ENCODE results near the gene PRX. TPM values are rescaled to one million over a fixed set of nuclear protein-coding genes. Genes with fewer than 3 reads are reported as not detected.

PRX gene
- total and polyA plus RNA-seq, 2 donors from 2014 or later: 4.5 to 12.6 TPM

- Histone ChIP-seq H3K4me3 (ENCODE audit: low read length in 3 of 3) (peak within 1 kb of the TSS; percentile 92 to 100 (median 99)), H3K27me3 (ENCODE audit: control insufficient read depth, insufficient read depth, low read length) (no peaks in the 10 kb centered on the region), H3K9me3 (ENCODE audit: control insufficient read depth in 2 of 3, insufficient read depth in 1 of 3, low read length in 3 of 3) (no peaks in the 10 kb centered on the region), H3K4me1 (ENCODE audit: control insufficient read depth in 2 of 3, insufficient read depth in 2 of 3, low read depth in 1 of 3, low read length in 3 of 3) (peaks cover 0 to 10% (median 4%) of the 10 kb centered on the region in 3 donors), H3K36me3 (ENCODE audit: control insufficient read depth in 2 of 3, insufficient read depth in 3 of 3, low read length in 3 of 3) (peaks cover 0 to 3% (median 1%) of the 10 kb centered on the region in 3 donors), H3K27ac (ENCODE audit: low read depth in 2 of 2, low read length in 2 of 2) (peak within 1 kb of the TSS; percentile 22 to 37), H3K9ac (ENCODE audit: low read length in 3 of 3) (peak within 1 kb of the TSS; percentile 92 to 99 (median 99))
- FAIRE-seq (no peak), DNase-seq (peak; percentile 100)
- intact Hi-C loops (cut with DNase I): no loop called here
- no peak for TF ChIP-seq CTCF (IDR thresholded peaks at IDR 0.05; ENCODE audit: borderline replicate concordance, extremely low read depth, insufficient read depth)
Measured at GRCh38 chr19:40348125-40348913, 64.9 kb downstream of the PRX start, which contains the start of the genes C19orf47 and PLD3. Gene C19orf47, minus strand, starts transcription at chr19:40348397. Its CDS starts 6,540 bp downstream, at chr19:40341857. Gene PLD3, plus strand, starts transcription at chr19:40348695. Its CDS starts 17,789 bp downstream, at chr19:40366484.

GRCh38 chr19:40344422-40344821 is 68.8 kb downstream of the PRX start:
- TF ChIP-seq CTCF (IDR thresholded peaks at IDR 0.05; ENCODE audit: borderline replicate concordance, extremely low read depth, insufficient read depth): no peak
- Histone ChIP-seq H3K27ac (ENCODE audit: low read depth in 2 of 2, low read length in 2 of 2) (no peak overlapping the region), H3K4me3 (ENCODE audit: low read length in 3 of 3) (no peak overlapping the region), H3K9ac (ENCODE audit: low read length in 3 of 3) (no peak overlapping the region), H3K36me3 (ENCODE audit: control insufficient read depth in 2 of 3, insufficient read depth in 3 of 3, low read length in 3 of 3) (peaks cover 0 to 5% (median 3%) of the 10 kb centered on the region in 3 donors), H3K4me1 (ENCODE audit: control insufficient read depth in 2 of 3, insufficient read depth in 2 of 3, low read depth in 1 of 3, low read length in 3 of 3) (peaks cover 0 to 9% (median 3%) of the 10 kb centered on the region in 3 donors), H3K27me3 (ENCODE audit: control insufficient read depth, insufficient read depth, low read length) (no peaks in the 10 kb centered on the region), H3K9me3 (ENCODE audit: control insufficient read depth in 2 of 3, insufficient read depth in 1 of 3, low read length in 3 of 3) (no peaks in the 10 kb centered on the region)
- FAIRE-seq: no peak
- intact Hi-C loops (cut with DNase I): no loop called here
- DNase-seq: no peak

Small RNAs within 50 kb of the gene (microRNA-seq; reads per million reads assigned to microRNA genes)
- gene MIR6796: not detected

Other genes with a start within 250 kb of the PRX start
- 17.3 TPM for gene MAP3K10, start 222.0 kb downstream of the PRX start, total RNA-seq
- 15.0 TPM for gene MAP3K10, start 222.0 kb downstream of the PRX start, polyA plus RNA-seq (ENCODE audit: insufficient read depth, low read depth, low replicate concordance)
- not detected for gene TTC9B, start 195.0 kb downstream of the PRX start, total RNA-seq
- not detected for gene TTC9B, start 195.0 kb downstream of the PRX start, polyA plus RNA-seq (ENCODE audit: insufficient read depth, low read depth, low replicate concordance)
- gene CCNP, start 186.7 kb downstream of the PRX start, total RNA-seq: 1.2 TPM
- gene CCNP, start 186.7 kb downstream of the PRX start, polyA plus RNA-seq (ENCODE audit: insufficient read depth, low read depth, low replicate concordance): 2.1 TPM
- 154 TPM for gene AKT2, start 128.0 kb downstream of the PRX start, total RNA-seq
- 75.0 TPM for gene AKT2, start 128.0 kb downstream of the PRX start, polyA plus RNA-seq (ENCODE audit: insufficient read depth, low read depth, low replicate concordance)
- 12.9 TPM for gene C19orf47, start 65.0 kb downstream of the PRX start, total RNA-seq
- 13.0 TPM for gene C19orf47, start 65.0 kb downstream of the PRX start, polyA plus RNA-seq (ENCODE audit: insufficient read depth, low read depth, low replicate concordance)
- gene PLD3, start 64.7 kb downstream of the PRX start, total RNA-seq: 207 TPM
- 175 TPM for gene PLD3, start 64.7 kb downstream of the PRX start, polyA plus RNA-seq (ENCODE audit: insufficient read depth, low read depth, low replicate concordance)
- gene HIPK4, start 23.2 kb downstream of the PRX start, total RNA-seq: 0.09 TPM
- not detected for gene HIPK4, start 23.2 kb downstream of the PRX start, polyA plus RNA-seq (ENCODE audit: insufficient read depth, low read depth, low replicate concordance)
- 14.8 TPM for gene SERTAD1, start 12.6 kb upstream of the PRX start, total RNA-seq
- gene SERTAD1, start 12.6 kb upstream of the PRX start, polyA plus RNA-seq (ENCODE audit: insufficient read depth, low read depth, low replicate concordance): 18.2 TPM
- gene SERTAD3, start 31.0 kb upstream of the PRX start, total RNA-seq: 38.4 TPM
- gene SERTAD3, start 31.0 kb upstream of the PRX start, polyA plus RNA-seq (ENCODE audit: insufficient read depth, low read depth, low replicate concordance): 29.9 TPM
- gene BLVRB, start 52.4 kb upstream of the PRX start, total RNA-seq: 89.9 TPM
- 248 TPM for gene BLVRB, start 52.4 kb upstream of the PRX start, polyA plus RNA-seq (ENCODE audit: insufficient read depth, low read depth, low replicate concordance)
- 0.82 TPM for gene SPTBN4, start 53.6 kb upstream of the PRX start, total RNA-seq
- 4.6 TPM for gene SPTBN4, start 53.6 kb upstream of the PRX start, polyA plus RNA-seq (ENCODE audit: insufficient read depth, low read depth, low replicate concordance)
- 69.6 TPM for gene SHKBP1, start 163.5 kb upstream of the PRX start, total RNA-seq
- gene SHKBP1, start 163.5 kb upstream of the PRX start, polyA plus RNA-seq (ENCODE audit: insufficient read depth, low read depth, low replicate concordance): 91.3 TPM
- 155 TPM for gene LTBP4, start 188.0 kb upstream of the PRX start, total RNA-seq
- 52.1 TPM for gene LTBP4, start 188.0 kb upstream of the PRX start, polyA plus RNA-seq (ENCODE audit: insufficient read depth, low read depth, low replicate concordance)